HL-60 (cell line): ENCODE data around the gene CCDC117.

Source experiments
- DNase-seq, 2 experiments: peaks; one replicate each; pipeline ENCODE4 v3.0.0-alpha.2; 2010 to 2020; ENCODE audit warnings: low read depth in 1 of 2, low spot score in 1 of 2
- H3K27ac ChIP-seq: fragments of 250-450 bp; sonication (Bioruptor Pico); replicated peaks from 2 replicates; pipeline ENCODE4 v1.5.1; 2020; ENCODE audit warnings: mild to moderate bottlenecking, moderate library complexity
- H3K27me3 ChIP-seq: fragments of 250-450 bp; sonication (Bioruptor Pico); 2 replicates; pipeline ENCODE4 v1.5.1; 2021; ENCODE audit warnings: mild to moderate bottlenecking, moderate library complexity; ENCODE audit not compliant: insufficient read depth, poor library complexity, severe bottlenecking
- H3K4me3 ChIP-seq: replicated peaks from 2 replicates; pipeline ENCODE4 v1.5.1; 2011; ENCODE audit warnings: mild to moderate bottlenecking, control low read depth, low read length; ENCODE audit not compliant: insufficient read depth
- CTCF ChIP-seq: IDR thresholded peaks from one replicate; pipeline ENCODE4 v1.5.1; 2011; ENCODE audit warnings: low read length, control low read depth, inconsistent platforms; ENCODE audit not compliant: insufficient read depth
- GABPA ChIP-seq: IDR thresholded peaks from 2 replicates; pipeline ENCODE4 v1.6.1; 2012; ENCODE audit warnings: low read depth
- POLR2AphosphoS5 ChIP-seq: IDR thresholded peaks from 2 replicates; pipeline ENCODE4 v1.6.1; 2012; ENCODE audit warnings: low read depth
- REST ChIP-seq: IDR thresholded peaks from 2 replicates; pipeline ENCODE4 v1.6.1; 2012; ENCODE audit warnings: low read depth; ENCODE audit not compliant: insufficient replicate concordance
- SPI1 ChIP-seq: IDR thresholded peaks from 2 replicates; pipeline ENCODE4 v1.6.1; 2012; ENCODE audit warnings: low read depth, mild to moderate bottlenecking, borderline replicate concordance

Gene CCDC117

DNA sequence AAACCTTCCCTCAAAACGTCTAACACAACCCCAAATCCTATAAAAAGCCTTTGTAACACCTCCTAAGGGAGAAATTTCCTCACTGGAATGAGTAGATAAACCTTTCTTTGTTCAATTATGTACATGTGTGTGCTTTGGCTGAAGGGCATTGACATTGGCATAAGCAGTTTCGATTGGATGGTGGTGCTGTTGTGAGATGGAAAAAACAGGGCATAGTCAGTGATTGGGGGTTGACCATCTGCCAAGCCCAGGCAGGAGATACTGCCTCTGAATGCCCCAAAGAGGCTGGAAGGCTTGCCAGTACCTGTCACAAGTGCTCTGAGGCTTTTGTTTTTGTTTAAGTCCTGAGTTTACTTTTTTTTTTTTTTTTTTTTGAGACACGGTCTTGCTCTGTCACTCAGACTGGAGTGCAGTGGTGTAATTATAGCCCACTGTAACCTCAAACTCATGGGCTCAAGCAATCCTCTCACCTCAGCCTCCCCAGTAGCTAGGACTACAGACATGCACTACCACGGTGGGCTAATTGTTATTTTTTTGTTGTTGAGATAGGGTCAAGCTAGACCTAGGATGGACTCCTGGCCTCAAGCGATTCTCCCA is 1.2 kb upstream of the CCDC117 start:
- Histone ChIP-seq H3K4me3 (no peak overlapping the region), H3K27me3 (no peaks in the 10 kb centered on the region), H3K27ac (no peak overlapping the region)
- DNase-seq = no peak
- no peak for TF ChIP-seq CTCF
- no peak for TF ChIP-seq GABPA
- TF ChIP-seq SPI1 = no peak
- no peak for TF ChIP-seq POLR2AphosphoS5
- TF ChIP-seq REST = no peak

DNA sequence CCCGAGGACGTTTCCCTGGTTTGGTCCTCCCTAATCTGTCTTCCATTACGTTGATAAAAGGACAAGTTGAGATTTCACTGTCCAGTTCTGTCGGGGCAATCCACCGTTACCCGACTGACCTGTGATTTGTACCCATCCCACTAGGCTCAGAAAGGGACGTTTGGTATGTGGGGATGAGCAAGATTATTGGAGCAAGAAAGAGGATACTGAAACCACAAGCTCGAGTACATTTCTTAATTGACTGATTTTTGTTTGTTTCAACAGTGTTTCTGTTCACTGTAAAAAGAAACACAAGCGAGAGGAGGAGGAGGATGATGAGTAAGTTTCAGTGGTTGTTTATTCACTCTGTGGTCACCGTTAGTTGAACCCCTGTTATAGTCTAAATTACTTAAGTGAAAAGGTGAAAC is 969 bp downstream of the CCDC117 start:
- no peak for TF ChIP-seq POLR2AphosphoS5
- Histone ChIP-seq H3K27ac (peak overlapping the region; percentile 43), H3K27me3 (no peaks in the 10 kb centered on the region), H3K4me3 (peak overlapping the region; percentile 68)
- DNase-seq = no peak

DNA sequence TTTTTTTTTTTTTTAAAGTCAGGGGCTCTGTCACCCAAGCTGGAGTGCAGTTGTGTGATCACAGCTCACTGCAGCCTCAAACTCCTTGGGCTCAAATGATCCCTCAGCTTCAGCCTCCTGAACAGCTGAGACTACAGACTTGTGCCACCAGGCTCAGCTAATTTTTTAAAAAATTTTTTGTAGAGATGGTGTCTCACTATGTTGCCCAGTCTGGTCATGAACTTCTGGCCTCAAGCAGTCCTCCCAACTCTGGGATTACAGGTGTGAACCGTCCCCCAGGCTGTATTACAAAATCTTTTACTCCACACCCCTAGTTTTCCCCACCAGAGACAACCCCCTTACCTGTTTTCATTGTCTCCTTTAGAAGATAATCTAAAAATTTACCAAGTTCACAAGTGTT is 1.9 kb downstream of the CCDC117 start:
- no peak for DNase-seq
- Histone ChIP-seq H3K27ac (no peak overlapping the region), H3K27me3 (no peaks in the 10 kb centered on the region), H3K4me3 (no peak overlapping the region)
- no peak for TF ChIP-seq REST
- no peak for TF ChIP-seq POLR2AphosphoS5
- no peak for TF ChIP-seq GABPA
- TF ChIP-seq CTCF = no peak
- no peak for TF ChIP-seq SPI1

DNA sequence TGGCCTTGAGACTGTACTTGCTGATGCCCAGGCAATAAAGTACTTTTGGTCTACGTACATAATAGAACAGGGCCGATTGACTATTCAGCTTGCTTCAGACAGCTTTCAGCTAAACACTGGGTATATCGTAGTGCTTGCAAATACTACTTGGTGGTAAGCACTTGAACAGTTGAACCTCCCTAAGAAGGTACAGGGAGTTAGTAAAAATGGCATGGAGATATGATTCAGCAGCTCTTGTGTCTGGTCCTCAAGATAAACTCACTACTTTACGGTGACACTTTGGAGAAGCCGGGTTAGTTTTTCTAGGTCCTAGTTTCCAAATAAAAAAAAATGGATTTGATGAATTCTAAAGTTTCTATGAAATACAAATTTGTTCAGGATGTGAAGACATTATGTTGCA is 7.3 kb downstream of the CCDC117 start:
- DNase-seq = no peak
- Histone ChIP-seq H3K27me3 (no peaks in the 10 kb centered on the region), H3K4me3 (no peak overlapping the region), H3K27ac (no peak overlapping the region)
- no peak for TF ChIP-seq SPI1
- no peak for TF ChIP-seq REST
- no peak for TF ChIP-seq CTCF
- TF ChIP-seq GABPA = no peak
- no peak for TF ChIP-seq POLR2AphosphoS5
